SIG-M5 (cell line): ENCODE data around the gene PTPN1.

Experiments used
- DNase-seq: peaks from one replicate; lab custom pipeline; 2025; lab: John Stamatoyannopoulos, UW

The PTPN1 gene

DNA sequence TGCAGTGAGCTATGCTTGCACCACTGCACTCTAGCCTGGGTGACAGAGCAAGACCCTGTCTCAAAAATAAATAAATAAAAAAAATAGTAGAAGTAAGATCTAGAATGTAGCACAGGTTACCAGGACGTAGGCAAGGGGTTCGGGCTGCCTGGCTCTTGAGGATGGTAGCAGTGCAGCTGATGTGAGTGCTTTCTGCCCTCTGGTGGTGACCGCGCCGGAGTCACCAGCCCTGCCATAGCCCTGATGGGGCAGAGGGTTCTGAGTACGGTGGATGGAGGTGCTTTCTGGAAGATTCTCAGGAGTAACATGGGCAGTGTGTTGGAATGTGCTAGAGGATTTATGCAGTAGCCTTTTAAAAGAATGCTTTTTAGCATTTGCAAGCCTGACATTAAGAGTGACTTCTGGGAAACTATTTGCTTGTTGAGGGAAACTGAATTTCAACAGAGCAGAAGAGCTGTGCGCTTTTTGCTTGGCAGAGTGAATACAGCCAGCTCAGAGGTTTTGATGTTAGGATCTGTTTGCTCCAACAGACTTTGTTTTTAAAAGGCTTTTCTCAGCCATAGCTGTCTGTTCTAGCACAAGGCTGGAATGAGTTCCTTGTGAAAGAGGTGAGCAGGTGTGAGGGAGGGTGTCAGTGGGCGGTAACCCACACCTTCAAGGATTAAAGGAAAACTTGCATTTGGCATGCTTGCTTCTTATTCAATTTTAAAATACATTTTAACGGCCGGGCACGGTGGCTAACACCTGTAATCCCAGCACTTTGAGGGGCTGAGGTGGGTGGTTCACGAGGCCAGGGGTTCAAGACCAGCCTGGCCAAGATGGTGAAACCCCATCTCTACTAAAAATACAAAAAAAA lies 65.9 kb downstream of the PTPN1 start:
- DNase-seq = no peak

DNA sequence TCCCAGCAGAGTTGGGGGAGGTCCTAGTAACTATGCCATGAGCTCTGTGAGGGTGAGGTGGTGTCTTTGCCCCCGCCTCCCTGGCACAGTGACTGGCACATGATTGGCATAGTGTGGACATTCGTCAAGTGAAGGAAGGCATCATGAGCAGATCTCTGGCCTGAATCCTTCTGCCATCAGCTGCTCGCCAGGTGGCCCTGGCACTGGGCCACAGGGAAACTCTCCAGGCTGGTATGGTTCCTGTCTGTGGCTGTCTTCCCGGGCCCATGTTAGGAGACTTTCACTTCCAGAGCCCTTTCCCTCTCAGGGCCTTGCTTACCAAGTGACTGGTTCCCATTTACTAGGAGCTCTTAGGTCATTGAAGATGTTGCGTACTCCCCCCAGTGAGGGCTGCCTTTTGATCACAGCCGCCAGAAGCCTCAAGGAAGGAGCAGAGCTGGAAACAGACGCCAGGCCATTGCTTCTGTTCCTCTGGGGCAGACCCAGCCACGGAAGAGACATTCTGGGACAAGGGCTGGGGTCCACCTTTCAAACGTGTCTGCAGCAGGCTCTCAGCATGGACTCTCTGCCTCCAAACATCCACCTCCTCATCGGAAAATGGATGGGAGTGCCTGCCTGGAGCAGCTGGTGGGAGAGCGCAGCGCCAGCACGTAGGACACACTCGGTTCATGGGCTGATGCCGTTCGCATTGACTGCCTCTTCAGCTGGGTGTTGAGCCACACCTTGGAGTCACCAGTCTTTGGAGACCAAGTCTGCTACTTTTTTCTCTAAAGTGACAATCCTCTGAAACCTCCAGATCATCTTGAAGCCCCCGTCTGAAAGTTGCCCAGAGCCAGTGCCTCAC lies 67.2 kb downstream of the PTPN1 start:
- no peak for DNase-seq

DNA sequence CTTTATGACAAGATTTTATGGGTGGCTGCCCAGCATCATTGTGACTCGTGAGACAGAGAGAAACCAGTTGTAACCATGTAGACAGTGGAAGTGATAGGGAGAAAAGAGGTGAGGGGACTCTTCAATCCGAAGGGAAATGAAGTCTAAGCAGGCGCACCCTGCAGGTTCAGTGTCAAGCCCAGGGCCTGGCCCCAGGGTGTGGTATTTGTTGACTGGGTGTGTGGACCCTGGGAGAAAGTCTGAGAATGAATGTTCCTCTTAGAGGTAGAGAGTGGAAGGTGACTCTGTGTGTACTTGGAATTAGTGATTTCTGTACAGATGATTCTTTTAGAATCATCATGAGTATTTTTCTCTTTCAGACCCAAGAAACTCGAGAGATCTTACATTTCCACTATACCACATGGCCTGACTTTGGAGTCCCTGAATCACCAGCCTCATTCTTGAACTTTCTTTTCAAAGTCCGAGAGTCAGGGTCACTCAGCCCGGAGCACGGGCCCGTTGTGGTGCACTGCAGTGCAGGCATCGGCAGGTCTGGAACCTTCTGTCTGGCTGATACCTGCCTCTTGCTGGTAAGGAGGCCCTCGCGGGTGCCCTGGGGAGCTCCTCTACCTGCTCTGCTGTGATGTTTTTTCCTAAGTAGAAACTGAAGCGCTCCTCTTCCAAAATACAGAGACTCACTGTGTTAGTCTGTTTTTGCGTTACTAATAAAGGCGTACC lies 68.0 kb downstream of the PTPN1 start:
- DNase-seq = no peak

DNA sequence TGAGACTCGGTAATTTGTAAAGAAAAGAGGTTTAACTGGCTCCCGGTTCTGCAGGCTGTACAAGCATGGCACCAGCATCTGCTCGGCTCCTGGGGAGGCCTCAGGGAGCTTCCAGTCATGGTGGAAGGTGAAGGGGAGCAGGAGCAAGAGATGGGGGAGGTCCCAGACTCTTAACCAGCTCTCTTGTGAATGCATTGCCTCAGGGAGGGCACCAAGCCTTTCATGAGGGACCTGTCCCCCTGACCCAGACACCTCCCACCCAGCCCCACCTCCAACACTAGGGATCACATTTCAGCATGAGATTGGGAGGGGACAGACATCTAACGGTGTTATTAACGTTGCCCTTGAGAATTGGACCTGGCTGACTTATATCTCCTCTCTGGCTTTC lies 68.6 kb downstream of the PTPN1 start:
- no peak for DNase-seq

DNA sequence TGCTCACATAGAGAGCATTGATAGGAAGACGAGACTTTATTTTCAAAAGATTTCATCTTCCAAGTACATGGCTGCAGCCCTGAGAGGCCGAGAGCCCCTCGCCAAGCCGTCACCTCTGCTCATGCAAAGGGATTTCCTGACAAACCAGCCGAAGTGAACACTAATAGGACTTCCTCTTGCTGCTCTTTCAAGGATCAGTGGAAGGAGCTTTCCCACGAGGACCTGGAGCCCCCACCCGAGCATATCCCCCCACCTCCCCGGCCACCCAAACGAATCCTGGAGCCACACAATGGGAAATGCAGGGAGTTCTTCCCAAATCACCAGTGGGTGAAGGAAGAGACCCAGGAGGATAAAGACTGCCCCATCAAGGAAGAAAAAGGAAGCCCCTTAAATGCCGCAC lies 69.3 kb downstream of the PTPN1 start:
- no peak for DNase-seq

DNA sequence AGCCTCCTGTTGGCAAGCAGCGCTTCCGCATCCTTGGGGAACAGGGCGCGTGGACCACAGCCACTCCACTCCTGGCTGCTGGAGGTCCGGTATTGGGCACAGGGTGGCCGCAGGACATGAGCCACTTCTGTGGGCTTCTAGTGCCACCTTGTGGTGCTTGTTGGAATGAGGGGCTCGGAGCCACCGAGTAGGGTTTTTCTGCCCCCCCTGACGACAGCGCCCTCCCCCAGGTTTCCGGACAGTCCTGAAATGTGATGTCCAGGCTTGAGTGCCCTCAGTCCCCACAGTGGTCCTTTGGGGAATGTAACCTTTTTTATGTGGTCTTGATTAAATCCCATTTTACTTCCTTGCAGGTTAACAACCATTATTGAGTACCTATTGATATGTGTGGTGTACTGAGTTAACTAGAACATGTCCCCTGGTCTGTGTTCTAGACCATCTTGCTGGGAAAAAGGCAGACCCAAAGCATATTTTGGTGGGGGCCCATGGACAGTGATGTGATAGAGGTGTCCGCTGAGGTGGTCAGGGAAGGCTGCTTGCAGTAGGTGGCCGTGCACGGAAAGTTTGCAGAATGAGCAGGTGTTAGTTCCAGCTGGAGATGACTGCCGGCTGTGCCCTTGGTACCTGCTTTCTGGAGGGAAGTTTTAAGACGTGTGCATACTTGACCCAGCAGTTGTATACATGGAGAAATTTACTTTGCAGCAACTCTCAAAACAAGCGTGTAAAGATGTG lies 70.0 kb downstream of the PTPN1 start:
- no peak for DNase-seq

DNA sequence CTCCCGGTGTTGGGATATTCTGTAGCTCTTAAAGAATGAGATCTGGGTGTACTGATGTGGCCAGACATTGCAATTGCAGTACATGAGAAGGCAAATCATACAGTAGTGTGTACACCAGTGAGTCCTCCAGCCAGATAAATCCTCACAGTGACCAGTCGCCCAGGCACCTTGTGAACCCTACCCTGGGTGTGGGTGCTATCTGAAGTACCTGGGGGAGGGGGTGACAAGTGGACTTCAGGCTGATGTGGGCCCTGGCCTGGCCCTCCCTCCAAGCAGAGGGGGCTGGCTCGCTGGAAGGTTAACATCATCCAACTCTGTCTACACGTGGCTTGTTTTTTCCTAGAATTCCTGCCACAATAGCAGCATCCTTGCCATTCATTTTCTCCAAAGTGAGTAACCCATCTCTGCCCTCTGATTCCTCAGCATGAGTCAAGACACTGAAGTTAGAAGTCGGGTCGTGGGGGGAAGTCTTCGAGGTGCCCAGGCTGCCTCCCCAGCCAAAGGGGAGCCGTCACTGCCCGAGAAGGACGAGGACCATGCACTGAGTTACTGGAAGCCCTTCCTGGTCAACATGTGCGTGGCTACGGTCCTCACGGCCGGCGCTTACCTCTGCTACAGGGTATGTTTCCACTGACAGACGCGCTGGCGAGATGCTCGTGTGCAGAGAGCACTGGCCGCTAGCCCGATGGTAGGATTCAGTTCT lies 70.8 kb downstream of the PTPN1 start:
- DNase-seq = no peak

DNA sequence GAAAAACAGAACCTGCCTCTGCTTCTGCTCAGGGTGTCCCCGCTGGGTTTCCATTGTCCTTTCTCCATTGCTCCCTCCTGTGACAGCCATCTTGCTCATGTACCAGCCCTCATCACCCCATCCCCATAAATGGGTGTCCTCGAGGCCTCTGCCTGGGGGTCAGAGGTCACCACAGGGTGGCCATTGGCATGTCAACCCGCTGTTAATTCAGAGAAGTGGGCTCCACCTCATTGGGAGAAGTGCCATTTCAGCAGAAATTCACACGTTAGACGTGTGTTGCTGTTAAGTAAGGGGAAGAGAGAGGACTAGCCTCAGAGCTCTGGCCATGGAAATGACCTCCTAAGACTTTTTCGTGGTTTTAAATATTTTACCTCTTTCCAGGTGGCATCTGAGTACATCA lies 71.9 kb downstream of the PTPN1 start:
- DNase-seq = no peak

DNA sequence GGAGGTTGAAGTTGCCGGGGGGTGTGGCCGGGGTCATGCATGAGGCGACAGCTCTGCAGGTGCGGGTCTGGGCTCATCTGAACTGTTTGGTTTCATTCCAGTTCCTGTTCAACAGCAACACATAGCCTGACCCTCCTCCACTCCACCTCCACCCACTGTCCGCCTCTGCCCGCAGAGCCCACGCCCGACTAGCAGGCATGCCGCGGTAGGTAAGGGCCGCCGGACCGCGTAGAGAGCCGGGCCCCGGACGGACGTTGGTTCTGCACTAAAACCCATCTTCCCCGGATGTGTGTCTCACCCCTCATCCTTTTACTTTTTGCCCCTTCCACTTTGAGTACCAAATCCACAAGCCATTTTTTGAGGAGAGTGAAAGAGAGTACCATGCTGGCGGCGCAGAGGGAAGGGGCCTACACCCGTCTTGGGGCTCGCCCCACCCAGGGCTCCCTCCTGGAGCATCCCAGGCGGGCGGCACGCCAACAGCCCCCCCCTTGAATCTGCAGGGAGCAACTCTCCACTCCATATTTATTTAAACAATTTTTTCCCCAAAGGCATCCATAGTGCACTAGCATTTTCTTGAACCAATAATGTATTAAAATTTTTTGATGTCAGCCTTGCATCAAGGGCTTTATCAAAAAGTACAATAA lies 72.5 kb downstream of the PTPN1 start:
- DNase-seq = no peak

DNA sequence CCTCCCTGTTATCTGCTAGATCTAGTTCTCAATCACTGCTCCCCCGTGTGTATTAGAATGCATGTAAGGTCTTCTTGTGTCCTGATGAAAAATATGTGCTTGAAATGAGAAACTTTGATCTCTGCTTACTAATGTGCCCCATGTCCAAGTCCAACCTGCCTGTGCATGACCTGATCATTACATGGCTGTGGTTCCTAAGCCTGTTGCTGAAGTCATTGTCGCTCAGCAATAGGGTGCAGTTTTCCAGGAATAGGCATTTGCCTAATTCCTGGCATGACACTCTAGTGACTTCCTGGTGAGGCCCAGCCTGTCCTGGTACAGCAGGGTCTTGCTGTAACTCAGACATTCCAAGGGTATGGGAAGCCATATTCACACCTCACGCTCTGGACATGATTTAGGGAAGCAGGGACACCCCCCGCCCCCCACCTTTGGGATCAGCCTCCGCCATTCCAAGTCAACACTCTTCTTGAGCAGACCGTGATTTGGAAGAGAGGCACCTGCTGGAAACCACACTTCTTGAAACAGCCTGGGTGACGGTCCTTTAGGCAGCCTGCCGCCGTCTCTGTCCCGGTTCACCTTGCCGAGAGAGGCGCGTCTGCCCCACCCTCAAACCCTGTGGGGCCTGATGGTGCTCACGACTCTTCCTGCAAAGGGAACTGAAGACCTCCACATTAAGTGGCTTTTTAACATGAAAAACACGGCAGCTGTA lies 73.4 kb downstream of the PTPN1 start:
- no peak for DNase-seq

DNA sequence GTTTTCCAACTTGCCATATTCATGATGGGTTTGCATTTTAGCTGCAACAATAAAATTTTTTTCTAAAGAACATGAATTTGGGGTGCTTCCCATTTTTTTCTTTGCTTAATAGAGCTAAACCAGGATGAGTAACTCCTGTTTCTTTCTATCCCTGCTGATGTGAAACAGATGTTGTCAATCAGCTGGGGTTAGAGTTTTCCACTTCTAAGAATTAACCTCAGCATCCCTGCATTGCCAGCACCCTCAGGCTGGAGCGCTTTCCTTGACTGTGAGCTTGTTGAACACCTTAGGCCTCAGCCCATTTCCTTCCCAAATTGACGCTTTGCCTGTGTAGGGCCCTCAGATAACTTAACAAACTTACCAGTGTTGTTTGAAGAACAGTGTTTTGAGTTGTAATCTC lies 74.5 kb downstream of the PTPN1 start:
- no peak for DNase-seq

DNA sequence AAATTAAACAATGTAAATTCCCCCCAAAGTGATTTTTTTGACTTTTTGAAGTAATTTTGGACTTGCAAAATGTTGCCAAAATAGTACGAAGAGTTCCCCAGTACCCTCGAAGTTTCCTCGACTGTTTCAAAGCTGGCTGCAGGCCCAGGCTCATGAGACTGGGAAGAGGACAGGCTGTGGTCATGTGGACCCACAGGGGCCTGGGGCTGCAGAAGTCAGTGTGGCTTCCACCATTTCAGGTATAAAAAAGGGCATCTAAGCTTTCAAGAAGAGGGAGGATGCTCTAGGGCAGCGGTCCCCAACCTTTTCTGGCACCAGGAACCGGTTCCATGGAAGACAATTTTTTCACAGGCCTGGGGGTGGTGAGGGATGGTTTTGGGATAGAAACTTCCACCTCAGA lies 75.0 kb downstream of the PTPN1 start:
- no peak for DNase-seq

DNA sequence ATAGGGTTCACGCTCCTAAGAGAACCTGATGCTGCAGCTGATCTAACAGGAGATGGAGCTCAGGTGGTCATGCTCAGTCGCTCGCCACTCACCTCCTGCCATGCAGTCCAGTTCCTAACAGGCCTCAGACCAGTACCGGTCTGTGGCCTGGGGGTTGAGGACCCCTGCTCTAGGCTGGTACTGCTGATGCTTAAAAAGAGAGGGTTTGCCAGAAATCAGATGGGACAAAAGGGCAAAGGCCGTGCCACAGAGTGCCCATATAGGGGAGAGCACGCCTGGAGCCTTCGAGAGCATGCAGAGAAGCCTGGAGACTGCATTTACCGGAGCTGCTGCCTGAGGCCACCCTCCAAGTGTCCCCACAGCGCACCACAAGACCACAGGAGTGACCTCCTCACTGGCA lies 75.5 kb downstream of the PTPN1 start:
- DNase-seq = no peak

DNA sequence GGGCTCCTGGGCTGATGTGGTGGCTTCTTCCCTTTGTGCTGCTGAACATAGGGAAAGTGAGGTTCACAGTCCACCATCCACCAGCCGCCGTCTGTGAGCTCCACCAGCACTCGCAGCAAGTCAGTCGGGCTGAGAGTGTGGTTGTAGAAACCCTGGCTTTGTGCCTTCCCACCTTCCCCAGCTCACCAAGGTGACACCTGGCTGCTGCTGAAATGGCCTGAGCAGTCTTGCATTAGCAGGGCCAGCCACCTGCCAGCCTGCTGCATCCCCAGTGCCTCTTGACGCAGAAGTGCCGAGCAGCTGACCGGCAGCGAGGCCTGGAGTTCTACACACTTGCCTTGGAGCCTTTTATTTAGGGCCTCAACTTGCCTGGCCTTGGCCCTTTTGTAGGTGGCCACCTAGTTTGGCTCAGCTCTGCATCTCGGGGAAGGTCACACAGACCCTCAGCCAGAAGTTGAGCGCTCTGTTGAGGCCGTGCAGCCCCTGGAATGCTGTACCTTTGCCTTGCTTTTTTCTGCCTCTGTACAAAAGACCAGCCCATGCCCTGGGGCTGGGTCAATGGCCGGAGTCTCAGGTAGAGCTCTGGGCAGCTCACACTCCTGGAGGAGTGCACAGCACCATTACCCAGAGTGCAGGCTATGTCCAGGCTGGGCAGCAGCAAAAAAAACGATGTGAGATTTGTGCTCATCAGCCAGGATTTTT lies 76.5 kb downstream of the PTPN1 start:
- DNase-seq = no peak

DNA sequence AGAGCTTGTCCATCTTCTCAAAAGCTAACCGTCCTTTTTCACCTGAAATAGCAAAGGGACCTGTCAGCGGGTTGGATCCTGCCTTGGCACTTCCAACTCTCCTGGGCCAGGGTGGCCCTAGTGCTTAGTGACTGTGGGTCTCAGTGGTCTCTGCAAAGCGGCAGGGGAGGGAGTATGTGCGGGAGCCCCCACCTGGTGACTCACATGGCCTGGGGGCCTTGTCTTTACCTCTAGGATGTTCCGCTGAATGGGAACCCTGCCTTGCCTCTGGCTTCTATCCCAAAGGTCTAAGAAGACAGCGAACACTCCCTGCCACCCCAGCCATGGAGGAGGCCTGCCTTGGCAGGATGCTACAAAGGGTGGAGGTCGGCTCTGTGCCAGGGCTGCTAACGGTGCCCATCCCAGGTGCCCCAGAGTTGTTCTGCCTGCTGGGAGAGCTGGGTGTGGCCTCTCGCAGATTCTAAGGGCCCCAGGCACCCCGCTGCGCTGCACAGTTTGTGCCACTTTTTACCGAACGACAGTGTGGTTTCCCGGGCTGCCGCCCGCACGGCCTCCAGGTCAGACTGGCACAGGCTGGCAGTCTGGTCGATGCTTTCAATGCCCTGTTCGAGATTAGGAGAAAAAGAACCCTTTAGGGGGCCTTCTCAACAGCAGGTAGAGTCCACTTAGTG lies 77.2 kb downstream of the PTPN1 start:
- DNase-seq = no peak

DNA sequence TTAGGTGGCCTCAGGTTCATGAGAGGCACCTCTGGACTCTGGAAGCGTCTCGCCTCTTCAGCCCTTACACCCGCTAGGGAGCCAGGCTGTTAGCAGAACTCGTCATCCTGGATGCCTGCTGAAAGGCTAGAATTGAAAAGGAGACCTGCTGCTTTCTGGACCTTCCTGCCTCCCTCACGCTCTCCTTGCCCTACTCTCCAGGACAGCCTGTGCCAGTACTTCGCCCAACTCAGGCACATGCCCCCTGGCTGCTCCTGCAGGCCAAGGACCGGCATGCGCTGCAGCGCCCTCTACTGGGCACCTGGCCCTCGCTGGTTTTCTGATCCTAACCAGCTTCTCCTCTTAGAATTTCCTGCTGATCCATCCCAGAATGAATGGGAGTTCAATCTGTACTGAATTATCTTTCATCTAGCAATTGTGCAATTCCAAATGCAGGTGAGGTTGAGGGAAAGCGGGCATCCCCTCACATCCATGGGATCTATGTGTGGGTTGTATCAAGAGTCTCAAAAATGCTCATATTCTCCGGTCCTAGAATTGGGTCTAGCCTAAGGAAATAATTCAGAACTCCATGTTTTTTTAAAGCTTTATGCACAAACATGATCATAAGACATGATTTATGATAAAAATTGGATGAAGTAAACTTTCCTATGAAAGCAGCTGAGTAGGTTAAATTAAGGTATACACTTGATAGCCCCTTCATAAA lies 78.0 kb downstream of the PTPN1 start:
- DNase-seq = no peak

DNA sequence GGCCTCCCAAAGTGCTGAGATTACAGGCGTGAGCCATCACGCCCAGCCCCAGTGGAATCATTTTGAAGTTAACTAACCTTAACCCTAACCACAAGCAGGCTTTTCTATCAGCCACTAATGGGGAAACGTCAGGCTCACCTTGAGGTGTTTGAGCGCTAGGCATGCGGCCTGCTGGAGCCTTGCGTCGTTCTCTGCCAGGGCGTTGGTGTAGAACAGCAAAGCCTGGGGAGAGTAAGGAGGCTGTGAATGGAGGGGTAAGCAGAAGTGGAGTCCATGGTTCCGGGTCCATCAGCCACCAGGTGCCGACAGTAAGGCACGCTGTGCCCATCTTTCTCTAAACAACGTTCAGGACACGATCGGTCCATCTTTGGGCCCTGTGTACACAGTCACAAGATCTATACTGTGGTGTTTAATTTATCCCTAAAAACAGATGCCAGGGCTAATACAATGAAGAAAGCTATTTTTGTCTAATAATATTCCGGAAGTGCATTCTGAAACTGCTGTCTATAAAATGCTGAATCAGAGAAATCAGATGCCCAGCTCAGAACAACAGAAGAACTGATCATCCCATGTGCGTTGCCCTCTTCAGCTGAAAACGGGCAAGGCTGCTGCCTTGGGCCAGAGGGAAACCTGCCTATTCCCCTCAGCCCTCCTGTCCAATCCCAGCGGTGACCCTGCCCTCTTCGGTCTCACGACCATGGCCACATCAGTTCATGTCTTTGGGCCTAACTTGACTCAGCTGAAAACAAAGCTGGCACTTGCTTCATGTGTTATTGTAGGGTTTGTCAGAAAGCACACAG lies 79.6 kb downstream of the PTPN1 start:
- no peak for DNase-seq

DNA sequence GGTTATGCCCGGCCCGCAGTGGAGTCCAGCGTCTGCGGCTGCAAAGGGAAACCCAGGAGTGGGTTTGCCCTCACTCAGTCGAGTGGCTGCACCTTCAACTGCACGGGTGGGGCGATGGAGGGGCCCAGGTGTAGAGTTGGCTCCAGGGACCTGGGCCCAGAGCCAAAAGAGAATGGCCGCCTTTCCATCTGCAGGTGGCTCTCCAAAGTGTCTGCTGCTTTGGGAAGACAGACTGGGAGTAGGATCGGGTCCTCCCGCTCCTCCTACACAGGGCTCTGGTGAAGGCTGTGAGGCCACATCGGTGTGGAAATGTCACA lies 80.1 kb downstream of the PTPN1 start:
- no peak for DNase-seq
